ENCODE results near the gene SORCS3. TPM values are rescaled to one million over a fixed set of nuclear protein-coding genes. Genes with fewer than 3 reads are reported as not detected.
"Not testable (repeated sequence)": the region's sequence is repeated elsewhere in the genome, so short reads cannot be mapped to it uniquely, and the experiment has no call there.

The SORCS3 gene
- total RNA-seq, 1 experiment from 2014 or later, result 0.94 TPM

- POLR2A ChIA-PET, result no interaction called here
- no peaks in the 10 kb centered on the region for H3K36me3 Mint-ChIP-seq
- peaks cover 11% of the 10 kb centered on the region for H3K27me3 Mint-ChIP-seq (ENCODE audit: low read depth)
- peaks cover 5% of the 10 kb centered on the region; the same call in 1 of the 2 replicates for H3K9me3 Mint-ChIP-seq
- peaks cover 4% of the 10 kb centered on the region for H3K4me1 Mint-ChIP-seq
- CTCF ChIA-PET, result interaction anchor here (1.2 kb wide), 1 partner anchor 15 kb away, joined by 4 read pairs; no protein-coding TSS in a partner anchor
- DNase-seq (ENCODE audit: low spot score) (no peak), ATAC-seq (no peak)
- no peak overlapping the region for H3K4me3 Mint-ChIP-seq
- TF ChIP-seq ZNF512 (CRISPR knock-in tag; IDR thresholded peaks at IDR 0.05; ENCODE audit: borderline replicate concordance) (no peak), TEAD1 (CRISPR knock-in tag; IDR thresholded peaks at IDR 0.05) (no peak), JAZF1 (CRISPR knock-in tag; IDR thresholded peaks at IDR 0.05) (no peak), SMAD4 (CRISPR knock-in tag; IDR thresholded peaks at IDR 0.05) (no peak), SP1 (CRISPR knock-in tag; conservative IDR thresholded peaks at IDR 0.05) (no peak), ZNF671 (CRISPR knock-in tag; IDR thresholded peaks at IDR 0.05) (no peak), CREB1 (CRISPR knock-in tag; IDR thresholded peaks at IDR 0.05) (no peak)
- H3K27ac Mint-ChIP-seq, result no peak overlapping the region
These were observed 49.9 kb downstream of the SORCS3 start for GRCh38 chr10:104690959-104691358.

- H3K4me1 Mint-ChIP-seq, result peaks cover 10% of the 10 kb centered on the region
- H3K27me3 Mint-ChIP-seq (ENCODE audit: low read depth), result peaks cover 4% of the 10 kb centered on the region; the same call in 1 of the 2 replicates
- H3K27ac Mint-ChIP-seq, result no peak overlapping the region
- ChIA-PET CTCF (interaction anchor here (1.2 kb wide), 2 partner anchors 13 to 71 kb away, joined by 3 to 4 read pairs; no protein-coding TSS in a partner anchor), POLR2A (no interaction called here)
- TF ChIP-seq RELA (CRISPR knock-in tag; IDR thresholded peaks at IDR 0.05; ENCODE audit: borderline replicate concordance) (no peak), ZNF232 (CRISPR knock-in tag; IDR thresholded peaks at IDR 0.05) (no peak), MXD4 (CRISPR knock-in tag; IDR thresholded peaks at IDR 0.05; ENCODE audit: borderline replicate concordance) (no peak), ATF1 (CRISPR knock-in tag; IDR thresholded peaks at IDR 0.05) (no peak), NFYB (CRISPR knock-in tag; conservative IDR thresholded peaks at IDR 0.05; ENCODE audit: low read depth) (no peak), ZNF317 (CRISPR knock-in tag; IDR thresholded peaks at IDR 0.05; ENCODE audit: borderline replicate concordance, low read depth) (no peak), PRRX2 (CRISPR knock-in tag; IDR thresholded peaks at IDR 0.05) (no peak), FOXK1 (CRISPR knock-in tag; IDR thresholded peaks at IDR 0.05) (no peak), ESRRA (CRISPR knock-in tag; IDR thresholded peaks at IDR 0.05; ENCODE audit: borderline replicate concordance) (no peak), MAX (CRISPR knock-in tag; IDR thresholded peaks at IDR 0.05) (no peak), KAT7 (CRISPR knock-in tag; IDR thresholded peaks at IDR 0.05; ENCODE audit: borderline replicate concordance) (no peak), ERG (CRISPR knock-in tag; IDR thresholded peaks at IDR 0.05) (no peak), ETV6 (CRISPR knock-in tag; IDR thresholded peaks at IDR 0.05) (no peak)
- H3K4me3 Mint-ChIP-seq, result no peak overlapping the region
- DNase-seq (ENCODE audit: low spot score) (no peak), ATAC-seq (no peak)
- H3K36me3 Mint-ChIP-seq, result no peaks in the 10 kb centered on the region
- no peaks in the 10 kb centered on the region for H3K9me3 Mint-ChIP-seq
These were observed 53.0 kb downstream of the SORCS3 start for GRCh38 chr10:104694074-104694473.

GRCh38 chr10:104703262-104703661 lies 62.2 kb downstream of the SORCS3 start:
- peaks cover 25% of the 10 kb centered on the region for H3K4me1 Mint-ChIP-seq
- H3K4me3 Mint-ChIP-seq; H3K27me3 Mint-ChIP-seq (ENCODE audit: low read depth); DNase-seq (ENCODE audit: low spot score); H3K9me3 Mint-ChIP-seq; H3K36me3 Mint-ChIP-seq; H3K27ac Mint-ChIP-seq; ATAC-seq; CTCF ChIA-PET: not testable (repeated sequence)
- POLR2A ChIA-PET, result interaction anchor here (0.6 kb wide), 1 partner anchor 122 kb away, joined by 3 read pairs; no protein-coding TSS in a partner anchor

Data from WTC11 (cell line).